ENCODE data around the gene PAM. TPM values are rescaled to one million over a fixed set of nuclear protein-coding genes. Genes with fewer than 3 reads are reported as not detected.

PAM gene
- total and polyA plus RNA-seq, 2 donors from 2014 or later, result 158 to 293 TPM

GRCh38 chr5:102876610-102877009 is 121.5 kb downstream of the PAM start:
- Histone ChIP-seq H3K27me3 (ENCODE audit: control insufficient read depth, insufficient read depth, low read length) (no peaks in the 10 kb centered on the region), H3K4me1 (ENCODE audit: control insufficient read depth in 2 of 3, insufficient read depth in 2 of 3, low read depth in 1 of 3, low read length in 3 of 3) (peaks cover 0 to 16% (median 2%) of the 10 kb centered on the region in 3 donors), H3K9me3 (ENCODE audit: control insufficient read depth in 2 of 3, insufficient read depth in 1 of 3, low read length in 3 of 3) (no peaks in the 10 kb centered on the region), H3K4me3 (ENCODE audit: low read length in 3 of 3) (no peak overlapping the region), H3K9ac (ENCODE audit: low read length in 3 of 3) (no peak overlapping the region), H3K36me3 (ENCODE audit: control insufficient read depth in 2 of 3, insufficient read depth in 3 of 3, low read length in 3 of 3) (no peaks in the 10 kb centered on the region), H3K27ac (ENCODE audit: low read depth in 2 of 2, low read length in 2 of 2) (no peak overlapping the region)
- no peak for DNase-seq
- FAIRE-seq, result no peak
- TF ChIP-seq CTCF (IDR thresholded peaks at IDR 0.05; ENCODE audit: borderline replicate concordance, extremely low read depth, insufficient read depth), result no peak
- intact Hi-C loops (cut with DNase I), result no loop called here

- H3K9ac ChIP-seq (ENCODE audit: low read length in 3 of 3), result no peak overlapping the region
- H3K9me3 ChIP-seq (ENCODE audit: control insufficient read depth in 2 of 3, insufficient read depth in 1 of 3, low read length in 3 of 3), result no peaks in the 10 kb centered on the region
- no peaks in the 10 kb centered on the region for H3K36me3 ChIP-seq (ENCODE audit: control insufficient read depth in 2 of 3, insufficient read depth in 3 of 3, low read length in 3 of 3)
- no peak overlapping the region for H3K4me3 ChIP-seq (ENCODE audit: low read length in 3 of 3)
- H3K27ac ChIP-seq (ENCODE audit: low read depth in 2 of 2, low read length in 2 of 2), result no peak overlapping the region
- intact Hi-C loops (cut with DNase I), result no loop called here
- H3K27me3 ChIP-seq (ENCODE audit: control insufficient read depth, insufficient read depth, low read length), result no peaks in the 10 kb centered on the region
- TF ChIP-seq CTCF (IDR thresholded peaks at IDR 0.05; ENCODE audit: borderline replicate concordance, extremely low read depth, insufficient read depth), result no peak
- no peak for DNase-seq
- H3K4me1 ChIP-seq (ENCODE audit: control insufficient read depth in 2 of 3, insufficient read depth in 2 of 3, low read depth in 1 of 3, low read length in 3 of 3), result peaks cover 0 to 16% (median 2%) of the 10 kb centered on the region in 3 donors
- no peak for FAIRE-seq
Observed at GRCh38 chr5:102879741-102880140, 124.6 kb downstream of the PAM start.

GRCh38 chr5:102886586-102886985 is 131.5 kb downstream of the PAM start:
- no peak overlapping the region for H3K4me3 ChIP-seq (ENCODE audit: low read length in 3 of 3)
- intact Hi-C loops (cut with DNase I), result no loop called here
- no peak overlapping the region for H3K9ac ChIP-seq (ENCODE audit: low read length in 3 of 3)

More at GRCh38 chr5:102886586-102886985, 131.5 kb downstream of the PAM start:
- Histone ChIP-seq H3K36me3 (ENCODE audit: control insufficient read depth in 2 of 3, insufficient read depth in 3 of 3, low read length in 3 of 3) (no peaks in the 10 kb centered on the region), H3K9me3 (ENCODE audit: control insufficient read depth in 2 of 3, insufficient read depth in 1 of 3, low read length in 3 of 3) (no peaks in the 10 kb centered on the region), H3K27ac (ENCODE audit: low read depth in 2 of 2, low read length in 2 of 2) (no peak overlapping the region), H3K27me3 (ENCODE audit: control insufficient read depth, insufficient read depth, low read length) (no peaks in the 10 kb centered on the region), H3K4me1 (ENCODE audit: control insufficient read depth in 2 of 3, insufficient read depth in 2 of 3, low read depth in 1 of 3, low read length in 3 of 3) (no peaks in the 10 kb centered on the region)
- TF ChIP-seq CTCF (IDR thresholded peaks at IDR 0.05; ENCODE audit: borderline replicate concordance, extremely low read depth, insufficient read depth), result no peak
- DNase-seq, result no peak
- FAIRE-seq, result no peak

Measured in kidney (tissue), 14 donors.